Uterus (tissue), 2 donors: ENCODE measurements around the gene GNA14.

Experiments used
- POLR2A ChIP-seq, 2 donors: fragments of 450-650 bp; IDR thresholded peaks; one replicate each; pipeline ENCODE4 v1.6.1; 2016; ENCODE audit warnings: antibody characterized with exemption in 2 of 2, mild to moderate bottlenecking in 1 of 2, moderate library complexity in 1 of 2
- TF ChIP-seq, protein P1 (sequence below), 4 experiments: fragments of 200-600 bp in 2 of 4; fragments of 450-650 bp in 2 of 4; sonication (generic) in 2 of 4; IDR thresholded peaks; one replicate each; pipeline ENCODE4 v1.5.1; 2016 to 2019; ENCODE audit warnings: antibody characterized with exemption in 4 of 4, mild to moderate bottlenecking in 2 of 4, moderate library complexity in 1 of 4

DNA sequence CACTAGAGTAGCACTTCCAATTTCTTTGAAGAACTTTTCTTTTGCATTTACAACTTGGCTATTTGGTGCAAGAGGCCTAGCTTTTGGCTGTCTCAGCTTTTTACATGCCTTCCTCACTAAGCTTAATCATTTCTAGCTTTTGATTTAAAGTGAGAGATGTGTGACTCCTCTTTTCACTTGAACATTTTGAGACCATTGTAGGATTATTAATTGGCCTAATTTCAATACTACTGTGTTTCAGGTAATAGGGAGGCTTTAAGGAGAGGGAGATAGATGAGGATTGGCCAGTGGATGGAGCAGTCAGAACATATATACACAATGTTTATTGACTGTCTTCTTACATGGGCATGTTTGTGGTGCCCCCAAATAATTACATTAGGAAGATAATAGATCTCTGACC, 161.7 kb downstream of the GNA14 start:
- TF ChIP-seq, protein P1, sequence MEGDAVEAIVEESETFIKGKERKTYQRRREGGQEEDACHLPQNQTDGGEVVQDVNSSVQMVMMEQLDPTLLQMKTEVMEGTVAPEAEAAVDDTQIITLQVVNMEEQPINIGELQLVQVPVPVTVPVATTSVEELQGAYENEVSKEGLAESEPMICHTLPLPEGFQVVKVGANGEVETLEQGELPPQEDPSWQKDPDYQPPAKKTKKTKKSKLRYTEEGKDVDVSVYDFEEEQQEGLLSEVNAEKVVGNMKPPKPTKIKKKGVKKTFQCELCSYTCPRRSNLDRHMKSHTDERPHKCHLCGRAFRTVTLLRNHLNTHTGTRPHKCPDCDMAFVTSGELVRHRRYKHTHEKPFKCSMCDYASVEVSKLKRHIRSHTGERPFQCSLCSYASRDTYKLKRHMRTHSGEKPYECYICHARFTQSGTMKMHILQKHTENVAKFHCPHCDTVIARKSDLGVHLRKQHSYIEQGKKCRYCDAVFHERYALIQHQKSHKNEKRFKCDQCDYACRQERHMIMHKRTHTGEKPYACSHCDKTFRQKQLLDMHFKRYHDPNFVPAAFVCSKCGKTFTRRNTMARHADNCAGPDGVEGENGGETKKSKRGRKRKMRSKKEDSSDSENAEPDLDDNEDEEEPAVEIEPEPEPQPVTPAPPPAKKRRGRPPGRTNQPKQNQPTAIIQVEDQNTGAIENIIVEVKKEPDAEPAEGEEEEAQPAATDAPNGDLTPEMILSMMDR (IDR thresholded peaks at IDR 0.05): no peak
- no peak for TF ChIP-seq POLR2A (IDR thresholded peaks at IDR 0.05)
